HG03571 (cell line): ENCODE results near the gene JOSD2.
"Not testable (repeated sequence)": the region's sequence is repeated elsewhere in the genome, so short reads cannot be mapped to it uniquely, and the experiment has no call there.

Experiments
- ATAC-seq: cut with Tn5 transposase; IDR thresholded peaks from one replicate; pipeline ENCODE4 v1.9.1; 2021; ENCODE audit not compliant: unreplicated experiment

JOSD2 gene

DNA sequence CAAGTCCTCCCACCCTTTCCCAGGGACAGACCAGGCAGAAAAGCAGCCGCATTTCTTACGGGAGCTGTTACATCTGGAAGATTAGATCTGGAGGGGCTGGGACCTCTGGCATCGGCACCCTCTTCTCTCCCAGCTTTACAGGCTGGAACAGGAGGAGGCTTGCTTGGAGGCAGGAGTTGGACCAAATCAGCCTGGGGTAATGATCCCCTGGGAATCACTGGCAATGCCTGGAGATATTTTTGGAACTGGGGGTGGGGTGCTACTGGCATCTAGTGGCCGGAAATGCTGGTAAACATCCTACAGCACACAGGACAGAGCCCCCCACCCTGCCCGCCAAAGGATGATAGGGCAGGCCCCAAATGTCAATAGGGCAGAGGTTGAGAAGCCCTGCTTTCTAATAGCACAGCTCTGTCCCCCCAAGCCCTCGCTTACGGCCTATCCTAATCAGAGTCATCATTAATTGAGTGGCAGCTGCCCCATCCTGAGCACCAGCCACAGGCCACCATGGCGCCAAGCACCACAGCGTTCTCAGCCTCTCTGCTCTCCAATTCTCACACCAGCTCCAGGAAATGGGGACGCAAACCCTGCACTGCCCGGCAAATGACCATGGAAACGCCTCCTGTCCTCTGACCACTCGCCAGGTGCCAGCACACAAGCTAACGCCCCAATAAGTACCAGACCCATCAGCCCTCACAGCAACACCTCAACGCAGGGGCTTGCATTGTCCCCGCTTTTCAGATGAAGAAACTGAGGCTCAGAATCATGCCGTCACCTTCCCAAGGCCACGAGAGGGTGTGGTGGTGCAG lies 36.6 kb upstream of the JOSD2 start:
- no peak for ATAC-seq

DNA sequence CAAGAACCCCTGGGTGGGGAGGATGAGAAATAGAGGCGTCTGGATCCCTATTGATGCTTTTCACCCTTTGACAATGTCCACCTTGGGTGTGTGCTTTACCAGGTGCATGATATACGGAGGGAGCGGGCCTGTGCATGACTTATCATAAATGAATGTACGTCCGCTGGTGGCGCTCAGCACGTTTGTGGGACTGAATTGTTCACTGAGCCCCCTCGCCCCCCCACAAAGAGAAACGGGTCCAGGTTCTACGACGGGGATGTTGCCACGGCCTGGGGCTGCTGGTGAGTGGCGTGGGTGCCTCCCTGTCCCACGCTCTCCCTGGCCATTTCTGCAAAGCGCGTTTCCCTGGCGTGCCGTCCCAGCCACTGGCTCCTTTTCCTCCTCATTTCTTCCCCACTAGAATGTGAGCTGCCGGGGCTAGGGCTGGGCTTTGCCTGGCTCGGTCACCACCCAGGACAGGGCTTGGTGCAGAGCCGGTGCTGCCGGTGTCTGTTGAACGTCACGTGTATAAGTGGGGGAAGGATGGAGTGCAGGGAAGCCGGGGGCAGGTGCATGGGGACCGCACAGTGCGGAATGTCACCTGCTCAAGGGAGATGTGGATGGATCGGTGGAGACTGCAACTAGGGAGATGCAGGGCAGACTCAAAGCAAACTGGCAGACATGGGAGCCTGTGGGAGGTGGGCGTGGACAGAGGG lies 35.7 kb upstream of the JOSD2 start:
- ATAC-seq = no peak

DNA sequence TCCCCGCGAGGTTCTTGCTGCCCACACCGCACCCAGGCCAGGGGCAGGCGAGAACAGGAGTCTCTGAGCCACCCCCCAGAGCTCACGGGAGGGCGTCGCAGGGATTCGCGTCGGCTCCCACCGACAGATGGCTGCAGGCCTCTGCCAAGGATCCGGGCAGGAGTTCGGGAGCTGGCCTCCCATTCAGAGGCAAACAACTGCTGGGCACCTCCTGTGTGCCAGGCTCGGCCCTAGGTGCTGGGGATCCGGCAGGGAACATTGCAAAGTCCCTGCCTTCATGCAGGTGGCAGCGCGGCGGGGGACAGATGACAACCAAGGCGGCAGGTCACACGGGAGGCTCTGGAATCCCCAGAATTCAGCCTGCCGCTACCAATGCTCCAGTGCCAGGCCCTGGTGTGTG lies 32.0 kb upstream of the JOSD2 start:
- ATAC-seq = no peak

- no peak for ATAC-seq
These were observed 26.8 kb upstream of the JOSD2 start for GRCh38 chr19:50537769-50538230.

- no peak for ATAC-seq
These were observed 26.3 kb upstream of the JOSD2 start for GRCh38 chr19:50537306-50537685.

GRCh38 chr19:50536662-50537305 lies 25.8 kb upstream of the JOSD2 start:
- ATAC-seq = no peak

DNA sequence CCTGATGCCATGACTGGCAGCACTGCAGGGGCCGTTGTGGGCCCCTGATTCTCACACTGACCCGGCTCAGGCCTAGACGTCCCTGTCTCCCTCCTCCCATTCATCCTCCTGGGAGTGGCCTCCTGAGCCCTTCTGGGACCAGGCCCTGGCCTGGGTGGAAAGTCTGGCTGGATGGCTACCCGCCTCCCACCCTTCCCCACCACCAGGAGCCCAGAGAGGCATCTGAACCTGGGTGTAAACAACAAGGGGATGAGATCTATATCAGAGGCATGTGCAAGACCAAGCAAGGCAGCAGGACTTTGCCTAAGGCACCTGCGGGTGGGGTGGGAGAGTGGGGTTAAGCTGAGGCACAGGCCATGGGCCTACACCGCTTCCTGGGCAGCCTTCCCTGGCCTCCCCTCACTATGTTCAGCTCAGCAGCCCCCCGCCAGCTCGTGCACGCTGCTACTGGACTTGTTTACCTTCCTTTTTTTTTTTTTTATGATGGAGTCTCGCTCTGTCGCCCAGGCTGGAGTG lies 24.7 kb upstream of the JOSD2 start:
- ATAC-seq = no peak

GRCh38 chr19:50534478-50534877 lies 23.5 kb upstream of the JOSD2 start:
- no peak for ATAC-seq

DNA sequence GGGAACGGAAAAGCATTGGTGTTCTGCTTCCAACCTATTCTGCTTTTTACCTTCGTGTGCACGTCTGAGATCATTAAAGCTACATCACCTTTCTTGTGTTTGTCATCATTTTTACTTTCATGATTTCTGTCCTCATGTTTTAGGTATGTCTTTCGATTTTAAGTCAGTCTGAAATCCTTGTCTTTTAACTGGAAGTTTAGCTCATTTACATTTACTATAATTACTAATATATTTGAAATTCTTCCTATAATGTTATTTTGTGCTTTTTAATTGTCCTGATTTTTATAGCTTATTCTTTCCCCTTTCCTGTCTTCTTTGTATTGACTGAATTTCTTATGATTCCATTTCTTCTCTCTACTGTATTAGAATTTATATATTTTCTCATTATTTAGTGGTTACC lies 22.0 kb upstream of the JOSD2 start:
- ATAC-seq = no peak

- ATAC-seq = no peak
These were observed 20.2 kb upstream of the JOSD2 start for GRCh38 chr19:50531171-50531612.

DNA sequence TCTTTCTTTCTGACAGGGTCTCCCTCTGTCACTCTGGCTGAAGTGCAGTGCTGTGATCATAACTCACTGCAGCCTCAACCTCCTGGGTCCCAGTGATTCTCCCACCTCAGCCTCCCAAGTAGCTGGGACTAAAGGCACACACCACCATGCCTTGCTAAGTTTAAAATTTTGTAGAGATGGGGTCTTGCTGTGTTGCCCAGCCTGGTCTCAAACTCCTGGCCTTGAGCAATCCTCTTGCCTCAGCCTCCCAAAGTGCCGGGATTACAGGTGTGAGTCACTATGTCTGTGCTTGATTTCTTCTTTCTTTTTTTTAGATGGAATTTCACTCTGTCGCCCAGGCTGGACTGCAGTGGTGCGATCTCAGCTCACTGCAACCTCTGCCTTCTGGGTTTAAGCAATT lies 17.1 kb upstream of the JOSD2 start:
- not testable (repeated sequence) for ATAC-seq

DNA sequence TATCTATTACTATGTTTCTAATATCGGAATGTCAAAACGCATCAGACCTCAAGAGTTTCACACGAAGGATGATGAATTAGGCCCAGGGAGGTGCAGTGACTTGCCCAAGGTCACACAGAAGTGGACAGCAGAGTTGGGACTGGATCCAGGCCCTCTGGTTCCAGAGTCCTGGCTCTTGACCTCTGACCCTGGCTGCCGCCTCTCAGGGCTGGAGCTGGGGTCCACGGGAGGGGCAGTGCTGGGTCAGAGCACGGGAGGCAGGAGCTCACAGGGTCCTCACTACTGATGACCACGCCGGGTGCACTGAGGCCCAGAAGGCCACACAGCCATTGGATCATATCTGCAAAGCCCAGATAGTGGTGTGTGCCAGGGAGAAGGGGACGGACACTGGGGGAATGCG lies 11.9 kb upstream of the JOSD2 start:
- no peak for ATAC-seq

GRCh38 chr19:50520822-50521465 lies 10.0 kb upstream of the JOSD2 start:
- ATAC-seq = no peak

GRCh38 chr19:50519006-50519575 lies 8.1 kb upstream of the JOSD2 start:
- ATAC-seq = no peak

DNA sequence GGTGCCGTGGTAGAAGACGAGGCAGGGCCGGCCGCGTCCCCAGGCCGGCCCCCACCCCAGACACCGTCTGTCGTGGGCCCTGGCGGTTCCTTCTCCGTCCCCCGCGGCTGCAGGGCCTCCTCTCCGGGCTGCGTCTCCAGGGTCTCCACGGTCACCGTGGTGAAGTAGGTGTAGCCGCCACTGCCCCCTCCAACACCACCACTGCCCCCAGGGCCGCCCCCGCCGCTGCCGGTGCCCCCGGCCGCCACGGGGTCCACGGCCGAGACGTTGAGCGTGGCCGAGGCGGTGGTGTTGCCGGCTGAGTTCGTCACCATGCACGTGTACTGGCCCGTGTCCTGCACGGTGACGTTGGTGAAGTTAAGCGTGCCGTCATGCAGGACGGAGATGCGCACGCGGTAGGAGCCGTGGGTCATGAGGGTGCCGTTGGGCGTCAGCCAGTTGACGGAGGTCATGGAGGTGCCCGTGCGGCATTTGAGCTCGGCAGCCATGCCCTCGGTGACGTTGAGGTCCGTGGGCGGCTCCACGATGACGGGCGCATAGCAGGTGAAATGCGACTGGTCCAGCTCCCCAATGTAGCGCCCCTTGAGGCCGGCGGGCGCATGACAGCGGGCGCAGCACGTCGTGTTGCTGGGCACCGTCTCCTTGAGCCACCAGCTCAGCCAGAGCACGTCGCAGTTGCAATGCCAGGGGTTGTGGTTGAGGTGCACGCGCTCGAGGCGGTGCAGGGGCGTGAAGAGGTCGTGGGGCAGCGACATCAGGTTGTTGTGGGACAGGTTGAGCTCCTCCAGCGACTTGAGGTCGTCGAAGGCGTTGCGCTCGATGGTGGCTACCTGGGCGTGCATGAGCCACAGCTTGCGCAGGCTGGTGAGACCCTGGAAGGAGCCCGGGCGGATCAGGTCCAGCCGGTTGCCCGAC lies 7.4 kb upstream of the JOSD2 start:
- ATAC-seq = no peak

DNA sequence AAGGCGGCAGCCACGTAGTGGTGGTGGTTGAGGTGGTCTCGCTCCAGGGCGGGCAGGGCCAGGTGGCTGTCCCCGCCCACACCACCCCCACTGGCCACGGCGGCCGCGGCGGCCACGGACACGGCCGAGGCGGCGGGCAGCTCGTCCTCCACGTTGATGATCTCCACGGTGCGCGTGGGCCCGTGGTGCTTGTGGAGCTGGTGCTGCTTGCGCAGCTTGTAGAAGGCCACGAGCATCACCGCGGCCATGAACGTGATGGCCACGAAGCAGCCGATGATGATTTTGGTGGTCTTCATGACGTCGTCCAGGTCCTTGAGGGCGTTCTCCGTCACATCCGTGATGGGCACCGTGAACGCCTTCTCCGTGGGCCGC lies 6.7 kb upstream of the JOSD2 start:
- no peak for ATAC-seq

- ATAC-seq = no peak
These were observed 6.1 kb upstream of the JOSD2 start for GRCh38 chr19:50516964-50517703.

- no peak for ATAC-seq
These were observed 5.5 kb upstream of the JOSD2 start for GRCh38 chr19:50516456-50516855.

- no peak for ATAC-seq
These were observed 4.2 kb upstream of the JOSD2 start for GRCh38 chr19:50515168-50515561.
